ENCODE results near the gene SLC35E4.

Gene SLC35E4

GRCh38 chr22:30643055-30643875, 7.7 kb downstream of the SLC35E4 start:
- TF ChIP-seq CTCF (conservative IDR thresholded peaks at IDR 0.05; ENCODE audit: low read length): no peak
- no peak overlapping the region for H3K4me3 ChIP-seq (ENCODE audit: low read length)
- DNase-seq (ENCODE audit: low read depth): no peak

DNA sequence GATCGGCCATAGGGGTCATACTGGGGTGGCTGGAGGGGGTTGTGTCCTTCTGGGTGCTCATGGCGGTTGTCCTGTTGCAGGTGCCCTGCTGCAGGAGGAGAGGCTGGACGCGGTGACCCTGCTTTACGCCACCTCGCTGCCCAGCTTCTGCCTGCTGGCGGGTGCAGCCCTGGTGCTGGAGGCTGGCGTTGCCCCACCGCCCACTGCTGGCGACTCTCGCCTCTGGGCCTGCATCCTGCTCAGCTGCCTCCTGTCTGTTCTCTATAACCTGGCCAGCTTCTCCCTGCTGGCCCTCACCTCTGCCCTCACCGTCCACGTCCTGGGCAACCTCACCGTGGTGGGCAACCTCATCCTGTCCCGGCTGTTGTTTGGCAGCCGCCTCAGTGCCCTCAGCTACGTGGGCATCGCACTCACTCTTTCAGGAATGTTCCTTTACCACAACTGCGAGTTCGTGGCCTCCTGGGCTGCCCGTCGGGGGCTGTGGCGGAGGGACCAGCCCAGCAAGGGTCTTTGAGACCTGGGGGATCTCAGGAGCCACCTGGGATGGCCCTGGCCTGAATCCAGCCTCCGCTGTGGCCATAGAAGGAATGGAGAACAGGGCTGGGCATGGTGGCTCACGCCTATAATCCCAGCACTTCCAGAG, 11.1 kb downstream of the SLC35E4 start:
- no peak for TF ChIP-seq CTCF (conservative IDR thresholded peaks at IDR 0.05; ENCODE audit: low read length)
- no peak for DNase-seq (ENCODE audit: low read depth)

DNA sequence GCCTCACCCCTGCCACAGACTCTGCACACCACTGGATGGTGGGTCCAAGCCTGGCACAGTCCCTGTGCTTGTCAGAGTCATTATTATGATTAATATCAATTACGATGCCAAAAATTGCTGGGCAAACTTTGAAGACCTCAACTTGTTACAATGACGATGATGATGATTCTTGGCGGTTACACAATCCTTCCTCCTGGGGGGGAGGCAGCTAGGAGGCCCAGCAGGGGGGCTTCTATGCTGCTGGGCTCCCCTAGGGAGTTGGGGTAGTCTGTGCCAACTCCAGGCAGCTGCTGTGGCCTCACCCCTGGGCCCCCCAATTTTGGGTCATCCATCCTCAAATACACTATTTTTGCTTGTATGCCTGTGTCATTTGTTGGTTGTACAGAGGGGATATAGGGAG, 12.0 kb downstream of the SLC35E4 start:
- no peak for TF ChIP-seq CTCF (conservative IDR thresholded peaks at IDR 0.05; ENCODE audit: low read length)
- no peak overlapping the region for H3K4me3 ChIP-seq (ENCODE audit: low read length)
- no peak for DNase-seq (ENCODE audit: low read depth)

More for the DNA sequence above, 11.1 kb downstream of the SLC35E4 start:
- no peak overlapping the region for H3K4me3 ChIP-seq (ENCODE audit: low read length)

DNA sequence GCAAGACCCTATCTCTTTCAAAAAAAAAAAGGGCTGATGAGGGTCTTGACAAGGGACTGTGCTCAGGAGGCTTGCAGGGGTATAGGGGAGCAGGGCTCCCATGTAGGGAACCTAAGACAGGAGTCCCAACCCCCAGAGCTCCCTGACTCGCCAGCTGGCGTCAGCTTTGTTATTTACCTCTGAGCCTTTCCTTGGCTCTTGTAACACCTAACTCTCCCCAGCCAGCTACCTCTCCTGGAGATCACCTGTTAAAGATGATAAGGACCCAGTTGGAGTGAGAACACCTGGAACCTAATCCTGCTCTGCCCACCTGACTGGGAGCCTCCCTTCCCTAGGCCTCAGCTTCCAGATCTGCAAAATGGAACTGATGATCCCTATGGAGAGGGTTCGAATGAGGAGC, 13.2 kb downstream of the SLC35E4 start:
- no peak for TF ChIP-seq CTCF (conservative IDR thresholded peaks at IDR 0.05; ENCODE audit: low read length)
- no peak for DNase-seq (ENCODE audit: low read depth)
- H3K4me3 ChIP-seq (ENCODE audit: low read length): no peak overlapping the region

DNA sequence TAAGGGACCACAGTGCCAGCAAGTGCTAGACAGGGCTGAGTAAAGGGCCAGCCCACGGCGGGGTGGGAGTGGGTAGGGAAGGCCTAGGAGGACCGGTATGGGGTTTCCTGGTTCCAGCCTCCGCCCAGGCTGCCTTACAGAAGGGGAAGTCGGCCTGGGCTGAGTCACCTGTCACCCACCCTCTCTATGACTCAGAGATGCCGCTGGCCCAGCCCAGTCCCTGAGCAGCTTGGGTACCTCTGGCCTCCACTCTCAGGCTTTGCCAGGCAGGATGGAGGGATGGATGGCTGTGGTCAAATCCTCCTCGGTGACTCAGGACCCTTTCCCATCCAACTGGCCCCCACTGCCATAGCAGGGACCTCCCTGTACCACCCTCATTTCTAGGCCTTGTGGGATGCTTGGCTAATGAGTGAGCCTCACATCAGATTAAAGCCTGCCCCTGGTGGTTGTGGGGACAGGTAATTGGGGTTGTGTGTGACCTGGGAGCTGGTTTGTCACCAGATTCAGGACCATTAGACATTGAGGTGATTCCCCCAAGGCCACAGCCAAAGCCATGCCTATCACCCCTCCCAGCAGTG, 13.9 kb downstream of the SLC35E4 start:
- DNase-seq (ENCODE audit: low read depth): peak; percentile 56
- 0 out of 2 replicates have a peak, but pooled peaks have one; percentile 4 for TF ChIP-seq CTCF (conservative IDR thresholded peaks at IDR 0.05; ENCODE audit: low read length)
- H3K4me3 ChIP-seq (ENCODE audit: low read length): no peak overlapping the region

- no peak for DNase-seq (ENCODE audit: low read depth)
- H3K4me3 ChIP-seq (ENCODE audit: low read length): no peak overlapping the region
Measured at GRCh38 chr22:30650508-30651116, 15.0 kb downstream of the SLC35E4 start.

More at GRCh38 chr22:30650508-30651116, 15.0 kb downstream of the SLC35E4 start:
- no peak for TF ChIP-seq CTCF (conservative IDR thresholded peaks at IDR 0.05; ENCODE audit: low read length)

Data from AG10803 (cell line).